Astrocyte of the cerebellum (primary cell): ENCODE measurements around the gene TMEM135.
"Not testable (repeated sequence)": the region's sequence is repeated elsewhere in the genome, so short reads cannot be mapped to it uniquely, and the experiment has no call there.

Source experiments
- DNase-seq: peaks from one replicate; pipeline ENCODE4 v3.0.0-alpha.2; 2011; ENCODE audit warnings: low read depth
- H3K4me3 ChIP-seq: 2 replicates; pipeline ENCODE4 v1.5.1; 2011; ENCODE audit warnings: mild to moderate bottlenecking, low read depth, low read length, moderate library complexity
- in situ Hi-C: cut with HindIII; loops from 2 replicates; pipeline ENCODE4 v1.10.0; 2017; ENCODE audit warnings: low sequenced_read_pairs
- TF ChIP-seq, protein P1 (sequence below): IDR thresholded peaks from 2 replicates; pipeline ENCODE4 v1.5.1; 2012; ENCODE audit warnings: low read length, low read depth, moderate library complexity, mild to moderate bottlenecking; ENCODE audit errors: missing control alignments

TMEM135 gene

DNA sequence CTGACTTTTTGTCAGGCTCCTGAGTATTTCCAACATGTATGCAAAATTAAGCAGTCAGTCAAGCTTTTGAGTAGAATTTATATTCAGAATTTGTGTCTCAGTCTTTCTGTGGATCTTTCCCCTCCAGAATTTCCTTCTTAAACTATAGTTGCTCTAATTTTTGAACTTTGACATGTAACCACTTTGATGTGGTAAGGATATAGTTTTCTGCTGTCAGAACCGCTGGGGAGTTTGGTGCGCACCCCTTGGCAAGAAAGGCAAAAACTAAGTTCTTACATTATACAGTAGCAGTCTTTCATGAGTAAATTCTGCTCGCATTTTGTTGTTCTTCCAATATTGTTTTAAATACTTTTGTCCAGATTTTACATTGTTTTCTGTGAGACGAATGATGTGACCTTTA, 105.9 kb downstream of the TMEM135 start:
- no peak for DNase-seq
- TF ChIP-seq, protein P1, sequence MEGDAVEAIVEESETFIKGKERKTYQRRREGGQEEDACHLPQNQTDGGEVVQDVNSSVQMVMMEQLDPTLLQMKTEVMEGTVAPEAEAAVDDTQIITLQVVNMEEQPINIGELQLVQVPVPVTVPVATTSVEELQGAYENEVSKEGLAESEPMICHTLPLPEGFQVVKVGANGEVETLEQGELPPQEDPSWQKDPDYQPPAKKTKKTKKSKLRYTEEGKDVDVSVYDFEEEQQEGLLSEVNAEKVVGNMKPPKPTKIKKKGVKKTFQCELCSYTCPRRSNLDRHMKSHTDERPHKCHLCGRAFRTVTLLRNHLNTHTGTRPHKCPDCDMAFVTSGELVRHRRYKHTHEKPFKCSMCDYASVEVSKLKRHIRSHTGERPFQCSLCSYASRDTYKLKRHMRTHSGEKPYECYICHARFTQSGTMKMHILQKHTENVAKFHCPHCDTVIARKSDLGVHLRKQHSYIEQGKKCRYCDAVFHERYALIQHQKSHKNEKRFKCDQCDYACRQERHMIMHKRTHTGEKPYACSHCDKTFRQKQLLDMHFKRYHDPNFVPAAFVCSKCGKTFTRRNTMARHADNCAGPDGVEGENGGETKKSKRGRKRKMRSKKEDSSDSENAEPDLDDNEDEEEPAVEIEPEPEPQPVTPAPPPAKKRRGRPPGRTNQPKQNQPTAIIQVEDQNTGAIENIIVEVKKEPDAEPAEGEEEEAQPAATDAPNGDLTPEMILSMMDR: no peak
- in situ Hi-C loops: no loop called here
- no peak overlapping the region for H3K4me3 ChIP-seq

GRCh38 chr11:87144252-87144651, 106.5 kb downstream of the TMEM135 start:
- DNase-seq: no peak
- in situ Hi-C loops: no loop called here
- TF ChIP-seq, protein P1: no peak
- H3K4me3 ChIP-seq: no peak overlapping the region

GRCh38 chr11:87148749-87149148, 111.0 kb downstream of the TMEM135 start:
- no peak overlapping the region for H3K4me3 ChIP-seq
- in situ Hi-C loops: no loop called here
- TF ChIP-seq, protein P1: no peak
- no peak for DNase-seq

DNA sequence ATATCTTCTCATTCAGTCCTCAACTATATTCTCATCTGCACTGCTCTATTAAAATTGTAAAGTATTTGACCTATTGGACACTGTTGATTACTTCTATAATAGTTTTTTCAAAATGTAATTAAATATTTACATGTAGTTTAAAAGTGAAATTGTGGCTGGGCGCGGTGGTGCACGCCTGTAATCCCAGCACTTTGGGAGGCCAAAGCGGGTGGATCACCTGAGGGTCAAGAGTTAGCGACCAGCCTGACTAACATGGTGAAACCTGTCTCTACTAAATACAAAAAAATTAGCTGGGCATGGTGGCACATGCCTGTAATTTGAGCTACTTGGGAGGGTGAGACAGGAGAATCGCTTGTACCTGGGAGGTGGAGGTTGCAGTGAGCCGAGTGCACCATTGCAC, 112.0 kb downstream of the TMEM135 start:
- H3K4me3 ChIP-seq, DNase-seq, in situ Hi-C loops: not testable (repeated sequence)

DNA sequence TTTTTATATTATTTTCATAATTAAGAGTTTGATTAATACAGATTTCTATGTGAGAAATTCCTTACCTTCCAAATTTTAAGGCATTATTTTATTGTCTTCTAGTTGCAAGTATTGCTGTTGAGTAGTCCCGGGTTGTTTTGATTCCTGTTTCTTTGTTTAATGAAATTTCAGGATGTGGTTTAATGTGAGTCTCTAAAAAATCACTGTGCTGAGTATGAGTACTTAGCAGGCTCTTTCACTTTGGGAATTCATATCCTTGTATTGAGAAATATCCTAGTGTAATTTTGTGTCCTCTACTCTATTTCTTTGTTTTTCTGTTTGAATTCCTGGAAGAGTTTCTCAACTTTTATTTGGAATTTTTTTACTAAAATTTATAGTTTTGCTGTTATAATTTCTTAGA, 113.2 kb downstream of the TMEM135 start:
- TF ChIP-seq, protein P1: no peak
- in situ Hi-C loops: no loop called here
- no peak for DNase-seq
- no peak overlapping the region for H3K4me3 ChIP-seq

DNA sequence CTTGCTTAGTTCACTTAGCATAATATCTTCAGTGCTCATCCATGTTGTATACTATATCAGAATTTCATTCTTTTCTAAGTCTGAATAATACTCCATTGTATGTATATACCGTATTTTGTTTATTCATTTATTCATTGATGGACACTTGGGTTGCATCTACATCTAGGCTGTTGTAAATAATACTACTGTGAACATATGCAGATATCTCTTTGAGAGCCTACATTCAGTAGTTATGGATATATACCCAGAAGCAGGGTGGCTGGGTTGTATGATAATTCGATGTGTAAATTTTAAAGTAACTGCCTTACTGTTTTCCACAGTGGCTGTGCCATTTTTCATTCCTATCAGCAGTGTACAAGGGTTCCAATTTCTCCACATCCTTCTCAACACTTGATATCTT, 116.5 kb downstream of the TMEM135 start:
- H3K4me3 ChIP-seq: no peak overlapping the region
- TF ChIP-seq, protein P1: no peak
- in situ Hi-C loops: no loop called here
- no peak for DNase-seq

- no peak for DNase-seq
- in situ Hi-C loops: no loop called here
- H3K4me3 ChIP-seq: no peak overlapping the region
- TF ChIP-seq, protein P1: no peak
Measured at GRCh38 chr11:87156970-87157369, 119.2 kb downstream of the TMEM135 start.

DNA sequence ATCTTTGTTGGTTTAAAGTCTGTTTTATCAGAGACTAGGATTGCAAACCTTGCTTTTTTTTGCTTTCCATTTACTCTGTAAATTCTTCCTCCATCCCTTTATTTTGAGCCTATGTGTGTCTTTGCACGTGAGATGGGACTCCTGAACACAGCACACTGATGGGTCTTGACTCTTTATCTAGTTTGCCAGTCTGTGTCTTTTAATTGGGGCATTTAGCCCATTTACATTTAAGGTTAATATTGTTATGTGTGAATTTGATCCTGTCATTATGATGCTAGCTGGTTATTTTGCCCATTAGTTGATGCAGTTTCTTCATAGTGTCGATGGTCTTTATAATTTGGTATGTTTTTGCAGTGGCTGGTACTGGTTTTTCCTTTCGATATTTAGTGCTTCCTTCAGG, 131.3 kb downstream of the TMEM135 start:
- H3K4me3 ChIP-seq, in situ Hi-C loops, DNase-seq: not testable (repeated sequence)
